K562 (cell line): ENCODE measurements around the gene ASB6. TPM values are rescaled to one million over a fixed set of nuclear protein-coding genes. Genes with fewer than 3 reads are reported as not detected.
A peak's percentile ranks its signal among the peaks of the same experiment; 100 is the strongest.

Experiments
- ATAC-seq: fragments of 200-7000 bp; cut with Tn5 transposase; 3 replicates; pipeline ENCODE4 v1.9.1; 2020; ENCODE audit warnings: moderate library complexity
- BruUV-seq: library from RNA; stranded (reverse); fragments of 400-500 nt; replicated peaks from 2 replicates; lab custom pipeline; 2021; lab: Mats Ljungman, UMichigan
- CTCF ChIA-PET: fragments of 300-600 bp; formaldehyde crosslinking; extraction: SDS; loops from one replicate; lab custom pipeline; 2021; ENCODE audit warnings: low intra/inter-chr PET ratio; lab: Yijun Ruan, JAX
- POLR2A ChIA-PET: fragments of 300-600, 350-650 bp; sonication (Branson Sonifier 250); formaldehyde crosslinking; extraction: SDS; loops from one replicate; lab custom pipeline; 2021; ENCODE audit warnings: antibody characterized with exemption, inconsistent platforms; lab: Yijun Ruan, JAX
- DNase-seq, 4 experiments: peaks; one replicate each; pipeline versions ENCODE4 v3.0.0 to v3.0.0-alpha.2; 2011 to 2018; ENCODE audit warnings: low spot score in 3 of 4, mixed read lengths in 3 of 4; ENCODE audit errors: extremely low read depth in 1 of 4
- FAIRE-seq: peaks from 2 replicates; lab custom pipeline; 2011; peaks lifted over from hg19 to GRCh38; lab: Jason Lieb, UNC
- H2AFZ ChIP-seq: 2 replicates; pipeline ENCODE4 v1.6.0; 2011; ENCODE audit warnings: low read depth, low read length, control low read depth, inconsistent platforms
- H3K27ac ChIP-seq: fragments of 200-600 bp; 3 replicates; pipeline ENCODE4 v1.8.0; 2011; ENCODE audit warnings: low read depth, mild to moderate bottlenecking, control low read depth, inconsistent platforms, low read length, moderate library complexity, mixed read lengths; ENCODE audit errors: extremely low read depth
- H3K27me3 ChIP-seq, 2 experiments: fragments of 300-600 bp in 1 of 2; 2 replicates in 1 of 2; 3 replicates in 1 of 2; pipeline versions ENCODE4 v1.6.0 to v1.8.0; 2011; ENCODE audit warnings: inconsistent platforms in 2 of 2, low read length in 2 of 2, mild to moderate bottlenecking in 1 of 2, mixed read lengths in 1 of 2, moderate library complexity in 1 of 2; ENCODE audit not compliant: control insufficient read depth in 2 of 2, insufficient read depth in 2 of 2
- H3K36me3 ChIP-seq: fragments of 300-600 bp; 3 replicates; pipeline ENCODE4 v1.8.0; 2011; ENCODE audit warnings: mild to moderate bottlenecking, low read length, inconsistent platforms; ENCODE audit not compliant: control insufficient read depth, insufficient read depth
- H3K4me1 ChIP-seq, 2 experiments: fragments of 200-600 bp in 1 of 2; replicated peaks in 1 of 2; 2 replicates in 1 of 2; 3 replicates in 1 of 2; pipeline versions ENCODE4 v1.5.1 to v1.8.0; 2011; ENCODE audit warnings: inconsistent platforms in 2 of 2, low read length in 2 of 2, mild to moderate bottlenecking in 1 of 2, mixed read lengths in 1 of 2, moderate library complexity in 1 of 2; ENCODE audit not compliant: control insufficient read depth in 2 of 2, insufficient read depth in 2 of 2
- H3K4me2 ChIP-seq: 2 replicates; pipeline ENCODE4 v1.6.1; 2011; ENCODE audit warnings: low read length, control low read depth, inconsistent platforms, mixed read lengths; ENCODE audit not compliant: insufficient read depth
- H3K4me3 ChIP-seq: fragments of 200-600 bp; sonication (generic), shearing (Covaris generic); 2 replicates; pipeline ENCODE4 v1.5.1; 2016; ENCODE audit warnings: control low read depth, inconsistent platforms
- H3K79me2 ChIP-seq: fragments of 200-600 bp; 3 replicates; pipeline ENCODE4 v1.8.0; 2011; ENCODE audit warnings: low read length, inconsistent platforms; ENCODE audit not compliant: control insufficient read depth, insufficient read depth
- H3K9ac ChIP-seq, 2 experiments: 2 replicates each; pipeline versions ENCODE4 v1.6.0 to v1.6.1; 2011; ENCODE audit warnings: low read depth in 2 of 2, low read length in 2 of 2, control low read depth in 1 of 2, inconsistent platforms in 1 of 2, mild to moderate bottlenecking in 1 of 2, mixed read lengths in 1 of 2; ENCODE audit not compliant: insufficient read depth in 1 of 2
- H3K9me1 ChIP-seq: one replicate; pipeline ENCODE4 v1.6.0; 2011; ENCODE audit warnings: inconsistent platforms, mild to moderate bottlenecking, low read length, moderate library complexity; ENCODE audit not compliant: control insufficient read depth, insufficient read depth
- H3K9me3 ChIP-seq: replicated peaks from 2 replicates; pipeline ENCODE4 v1.5.1; 2011; ENCODE audit warnings: low read depth, low read length, inconsistent platforms; ENCODE audit not compliant: control insufficient read depth, insufficient read depth
- H4K20me1 ChIP-seq: replicated peaks from 2 replicates; pipeline ENCODE4 v1.6.1; 2011; ENCODE audit warnings: low read length, inconsistent platforms, mixed read lengths; ENCODE audit not compliant: control insufficient read depth, insufficient read depth
- ATF1 ChIP-seq, 2 experiments: fragments of 450-650 bp in 1 of 2; IDR thresholded peaks; 2 replicates each; pipeline ENCODE4 v1.6.1; 2016; ENCODE audit warnings: missing compliant biosample characterization in 1 of 2, missing genetic modification characterization in 1 of 2
- MAFK ChIP-seq: IDR thresholded peaks from 2 replicates; pipeline ENCODE4 v1.6.1; 2011; ENCODE audit warnings: low read length, improper control_type of control experiment
- POLR2A ChIP-seq: fragments of 450-650 bp; conservative IDR thresholded peaks from 2 replicates; pipeline ENCODE4 v1.6.1; 2016
- POLR2AphosphoS2 ChIP-seq: IDR thresholded peaks from 2 replicates; pipeline ENCODE4 v1.6.1; 2012; ENCODE audit warnings: low read length, improper control_type of control experiment
- POLR2G ChIP-seq: fragments of 200-400 bp; formaldehyde crosslinking; IDR thresholded peaks from 2 replicates; pipeline ENCODE4 v1.6.1; 2017; ENCODE audit warnings: low read depth, mild to moderate bottlenecking, antibody characterized with exemption, low read length, moderate library complexity
- RBFOX2 ChIP-seq: fragments of 200-400 bp; formaldehyde crosslinking; IDR thresholded peaks from 2 replicates; pipeline ENCODE4 v1.6.1; 2017; ENCODE audit warnings: low read depth, mild to moderate bottlenecking, low read length, moderate library complexity
- SMARCA5 ChIP-seq: fragments of 450-650 bp; IDR thresholded peaks from 2 replicates; pipeline ENCODE4 v1.6.1; 2016
- ZC3H11A ChIP-seq: IDR thresholded peaks from 2 replicates; pipeline ENCODE4 v1.6.1; 2012; ENCODE audit warnings: low read depth, low read length, improper control_type of control experiment
- WGBS: fragments of 100-300 bp; shearing (Covaris generic); methylation state at CpG from one replicate; pipeline ENCODE4 v1.1.6; 2016; ENCODE audit warnings: low coverage, mixed read lengths; ENCODE audit not compliant: insufficient coverage; ENCODE audit errors: missing lambda C conversion rate; 5-methylcytosine and 5-hydroxymethylcytosine counted together
- in situ Hi-C: fragments of 300-500 bp; cut with MboI; formaldehyde crosslinking; loops from 4 replicates; pipeline ENCODE4 v1.15.0; 2018; ENCODE audit warnings: inconsistent platforms, mixed read lengths
- intact Hi-C: fragments of 100-400 bp; cut with micrococcal nuclease; formaldehyde crosslinking; loops from 2 replicates; pipeline ENCODE4 v1.14.2; 2022
- polyA plus RNA-seq, 8 experiments: library from polyadenylated mRNA; depleted of rRNA in 4 of 8; stranded (reverse) in 5 of 8; unstranded in 3 of 8; fragments of >200 nt; fragmentation: Nextera tagmentation in 2 of 8; fragmentation: Illumina TruSeq in 1 of 8; extraction: Ambion mirVana in 2 of 8; extraction: Trizol in 1 of 8; gene quantifications; 2 replicates each; pipeline versions ENCODE4 v1.2.1 to v1.2.3, GENCODE V29; 2011 to 2014; ENCODE audit warnings: inconsistent platforms in 1 of 8, missing spikeins in 1 of 8
- total RNA-seq, 7 experiments: library from RNA; depleted of rRNA in 6 of 7; stranded (reverse); fragments of >200 nt in 6 of 7; fragmentation: Illumina TruSeq in 2 of 7; extraction: Trizol in 2 of 7; gene quantifications; 2 replicates each; pipeline versions ENCODE4 v1.2.1 to v1.2.3, GENCODE V29; 2011 to 2021; ENCODE audit warnings: low replicate concordance in 1 of 7
- TF ChIP-seq, protein P1 (sequence below): fragments of 250-450 bp; sonication (Bioruptor Pico); IDR thresholded peaks from 2 replicates; pipeline ENCODE4 v1.8.0; 2022; ENCODE audit warnings: moderate library complexity, mild to moderate bottlenecking, inconsistent platforms

The ASB6 gene
- total and polyA plus RNA-seq, 9 of the 15 experiments (the other 6 are each of a cell fraction or from before 2014, with no cell fraction given): 0.92 to 17.8 (median 11.3) TPM

DNA sequence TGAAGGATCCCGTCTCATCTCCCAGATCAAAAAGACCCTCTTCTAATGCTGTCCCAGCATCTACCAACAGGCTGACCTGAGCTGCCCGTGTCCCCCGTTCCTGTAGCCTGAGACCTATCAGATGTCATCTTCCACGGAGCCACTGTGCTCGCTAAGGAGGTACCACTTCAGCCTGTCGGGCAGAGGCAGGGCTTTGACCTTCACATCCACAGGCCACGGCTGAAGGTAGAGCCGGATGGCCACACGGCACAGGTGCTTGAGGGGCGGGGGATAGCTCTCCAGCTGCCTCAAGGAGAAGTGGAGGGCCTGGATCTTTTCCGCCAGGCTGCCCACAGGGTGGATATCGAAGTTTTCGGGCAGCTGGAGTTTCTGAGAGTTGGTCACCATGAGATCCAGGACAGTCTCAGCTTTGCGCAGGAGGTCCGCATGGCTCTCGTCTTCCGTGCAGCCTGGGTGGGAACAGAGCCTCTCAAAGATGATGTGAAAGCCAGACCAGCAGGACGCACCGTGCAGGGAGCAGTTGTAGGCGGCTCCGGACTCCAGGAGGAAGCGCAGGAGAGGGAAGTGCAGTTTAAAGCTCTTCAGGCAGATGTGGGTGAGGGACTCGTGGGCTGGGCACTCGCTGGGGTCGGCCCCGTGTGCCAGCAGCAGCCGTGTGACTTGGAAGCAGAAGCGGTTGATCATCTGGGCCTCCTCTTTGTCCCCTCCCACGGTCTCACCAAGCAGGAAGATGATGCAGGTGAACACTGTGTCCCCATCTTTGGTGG is 4.1 kb downstream of the ASB6 start:
- POLR2A ChIA-PET: interaction anchor here (0.5 to 2.3 kb wide), 5 partner anchors 9 to 57 kb away, joined by 3 to 11 read pairs (median 3); partner anchors contain the start of gene NTMT1

More for the DNA sequence above, 4.1 kb downstream of the ASB6 start:
- intact Hi-C loops: no loop called here
- Histone ChIP-seq H3K36me3 (peaks cover 67% of the 10 kb centered on the region; the same call in 2 of the 3 replicates), H3K9me3 (no peaks in the 10 kb centered on the region), H3K27ac (no peak overlapping the region), H4K20me1 (peaks cover 25% of the 10 kb centered on the region), H3K4me2 (no peak overlapping the region), H2AFZ (no peak overlapping the region), H3K4me1 (peaks cover 0 to 41% of the 10 kb centered on the region in 2 experiments; a peak in 3 of 5 replicates), H3K9me1 (no peaks in the 10 kb centered on the region), H3K4me3 (no peak overlapping the region), H3K27me3 (no peaks in the 10 kb centered on the region), H3K9ac (no peak overlapping the region), H3K79me2 (peaks cover 20% of the 10 kb centered on the region)
- CTCF ChIA-PET: no interaction called here
- ATAC-seq (no peak), FAIRE-seq (no peak), DNase-seq (no peak)
- no TSS peak for BruUV-seq
- in situ Hi-C loops: no loop called here
- TF ChIP-seq, protein P1, sequence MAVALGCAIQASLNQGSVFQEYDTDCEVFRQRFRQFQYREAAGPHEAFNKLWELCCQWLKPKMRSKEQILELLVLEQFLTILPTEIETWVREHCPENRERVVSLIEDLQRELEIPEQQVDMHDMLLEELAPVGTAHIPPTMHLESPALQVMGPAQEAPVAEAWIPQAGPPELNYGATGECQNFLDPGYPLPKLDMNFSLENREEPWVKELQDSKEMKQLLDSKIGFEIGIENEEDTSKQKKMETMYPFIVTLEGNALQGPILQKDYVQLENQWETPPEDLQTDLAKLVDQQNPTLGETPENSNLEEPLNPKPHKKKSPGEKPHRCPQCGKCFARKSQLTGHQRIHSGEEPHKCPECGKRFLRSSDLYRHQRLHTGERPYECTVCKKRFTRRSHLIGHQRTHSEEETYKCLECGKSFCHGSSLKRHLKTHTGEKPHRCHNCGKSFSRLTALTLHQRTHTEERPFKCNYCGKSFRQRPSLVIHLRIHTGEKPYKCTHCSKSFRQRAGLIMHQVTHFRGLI (CRISPR knock-in tag): no peak
- TF ChIP-seq POLR2G (peak; percentile 63), POLR2A (0 out of 2 replicates have a peak, but pooled peaks have one; percentile 1), ZC3H11A (no peak), SMARCA5 (no peak), POLR2AphosphoS2 (0 out of 2 replicates have a peak, but pooled peaks have one; percentile 50), ATF1 (CRISPR knock-in tag; IDR thresholded peaks at IDR 0.05) (no peak), ATF1 (tag; IDR thresholded peaks at IDR 0.05) (no peak), MAFK (no peak), RBFOX2 (0 out of 2 replicates have a peak, but pooled peaks have one; percentile 23)
- 85% methylated on average over 29 of the region's 29 CpGs for WGBS
